ENCODE data around the gene NIF3L1. TPM values are rescaled to one million over a fixed set of nuclear protein-coding genes. Genes with fewer than 3 reads are reported as not detected.
"Not testable (repeated sequence)": the region's sequence is repeated elsewhere in the genome, so short reads cannot be mapped to it uniquely, and the experiment has no call there.

The NIF3L1 gene
- total RNA-seq, 2 experiments from 2014 or later: 31.6 to 33.3 TPM

- H3K27ac Mint-ChIP-seq; H3K9me3 Mint-ChIP-seq; intact Hi-C loops (cut with micrococcal nuclease); DNase-seq; H3K4me3 Mint-ChIP-seq; CTCF ChIA-PET; H3K27me3 Mint-ChIP-seq (ENCODE audit: low read depth): not testable (repeated sequence)
- Mint-ChIP-seq H3K4me1 (ENCODE audit: low read depth) (peaks cover 20% of the 10 kb centered on the region), H3K36me3 (ENCODE audit: low read depth) (peaks cover 32% of the 10 kb centered on the region)
These were observed 7.4 kb upstream of the NIF3L1 start for GRCh38 chr2:200881715-200882249.

- peak overlapping the region; percentile 29 for H3K27ac Mint-ChIP-seq
- peaks cover 7% of the 10 kb centered on the region for H3K4me1 Mint-ChIP-seq (ENCODE audit: low read depth)
- CTCF ChIA-PET: interaction anchor here (1.0 to 1.5 kb wide), 2 partner anchors 277 to 278 kb away, joined by 4 to 5 read pairs; no protein-coding TSS in a partner anchor
- no peak overlapping the region for H3K4me3 Mint-ChIP-seq
- intact Hi-C loops (cut with micrococcal nuclease): no loop called here
- peaks cover 23% of the 10 kb centered on the region for H3K36me3 Mint-ChIP-seq (ENCODE audit: low read depth)
- H3K9me3 Mint-ChIP-seq: no peaks in the 10 kb centered on the region
- no peaks in the 10 kb centered on the region for H3K27me3 Mint-ChIP-seq (ENCODE audit: low read depth)
- no peak for DNase-seq
These were observed 10.3 kb downstream of the NIF3L1 start for GRCh38 chr2:200899482-200899881.

- intact Hi-C loops (cut with micrococcal nuclease): loop anchor here (1.0 to 2.0 kb wide), 8 partner anchors 12 to 332 kb away; partner anchors contain the start of genes NIF3L1 and PPIL3
- CTCF ChIA-PET: interaction anchor here (0.6 to 7.9 kb wide), 18 partner anchors 10 to 979 kb away, joined by 3 to 104 read pairs (median 3); partner anchors contain the start of genes CASP10 and NIF3L1
- H3K36me3 Mint-ChIP-seq (ENCODE audit: low read depth): peaks cover 16% of the 10 kb centered on the region
- H3K27me3 Mint-ChIP-seq (ENCODE audit: low read depth): no peaks in the 10 kb centered on the region
- peak; percentile 89 for DNase-seq
- no peak overlapping the region for H3K4me3 Mint-ChIP-seq
- H3K4me1 Mint-ChIP-seq (ENCODE audit: low read depth): peaks cover 7% of the 10 kb centered on the region
- no peaks in the 10 kb centered on the region for H3K9me3 Mint-ChIP-seq
- peak overlapping the region; percentile 84 for H3K27ac Mint-ChIP-seq
These were observed 12.4 kb downstream of the NIF3L1 start for GRCh38 chr2:200901459-200902072.

GRCh38 chr2:200905618-200906296 lies 16.6 kb downstream of the NIF3L1 start:
- H3K27ac Mint-ChIP-seq: peak overlapping the region; percentile 24
- peaks cover 11% of the 10 kb centered on the region for H3K36me3 Mint-ChIP-seq (ENCODE audit: low read depth)
- H3K9me3 Mint-ChIP-seq: no peaks in the 10 kb centered on the region
- peak; percentile 84 for DNase-seq
- H3K4me1 Mint-ChIP-seq (ENCODE audit: low read depth): peaks cover 7% of the 10 kb centered on the region
- no peak overlapping the region for H3K4me3 Mint-ChIP-seq
- H3K27me3 Mint-ChIP-seq (ENCODE audit: low read depth): no peaks in the 10 kb centered on the region
- CTCF ChIA-PET: interaction anchor here (0.7 to 7.9 kb wide), 15 partner anchors 13 to 562 kb away, joined by 3 to 104 read pairs (median 4); partner anchors contain the start of genes NIF3L1 and PPIL3
- intact Hi-C loops (cut with micrococcal nuclease): loop anchor here (1.0 to 2.0 kb wide), 5 partner anchors 164 to 459 kb away; no protein-coding TSS in a partner anchor

GRCh38 chr2:200909958-200910357 lies 20.8 kb downstream of the NIF3L1 start:
- no peaks in the 10 kb centered on the region for H3K4me1 Mint-ChIP-seq (ENCODE audit: low read depth)
- no peak for DNase-seq
- no peak overlapping the region for H3K4me3 Mint-ChIP-seq
- no peaks in the 10 kb centered on the region for H3K27me3 Mint-ChIP-seq (ENCODE audit: low read depth)
- no peaks in the 10 kb centered on the region for H3K9me3 Mint-ChIP-seq
- CTCF ChIA-PET: interaction anchor here (0.6 to 1.6 kb wide), 2 partner anchors 159 to 606 kb away, joined by 3 to 4 read pairs; no protein-coding TSS in a partner anchor
- H3K27ac Mint-ChIP-seq: no peak overlapping the region
- intact Hi-C loops (cut with micrococcal nuclease): no loop called here
- peaks cover 17% of the 10 kb centered on the region for H3K36me3 Mint-ChIP-seq (ENCODE audit: low read depth)

- intact Hi-C loops (cut with micrococcal nuclease): no loop called here
- no peaks in the 10 kb centered on the region for H3K27me3 Mint-ChIP-seq (ENCODE audit: low read depth)
- no peak overlapping the region for H3K4me3 Mint-ChIP-seq
- no peaks in the 10 kb centered on the region for H3K4me1 Mint-ChIP-seq (ENCODE audit: low read depth)
- no peaks in the 10 kb centered on the region for H3K9me3 Mint-ChIP-seq
- no peak overlapping the region for H3K27ac Mint-ChIP-seq
- H3K36me3 Mint-ChIP-seq (ENCODE audit: low read depth): peaks cover 19% of the 10 kb centered on the region
- CTCF ChIA-PET: interaction anchor here (0.6 to 0.7 kb wide), 2 partner anchors 207 to 264 kb away, joined by 3 to 5 read pairs; no protein-coding TSS in a partner anchor
- no peak for DNase-seq
These were observed 24.5 kb downstream of the NIF3L1 start for GRCh38 chr2:200913654-200914053.

GRCh38 chr2:200922439-200922838 lies 33.3 kb downstream of the NIF3L1 start:
- Mint-ChIP-seq H3K36me3 (ENCODE audit: low read depth) (peaks cover 16% of the 10 kb centered on the region), H3K27me3 (ENCODE audit: low read depth) (no peaks in the 10 kb centered on the region), H3K27ac (peak overlapping the region; percentile 44), H3K4me3 (no peak overlapping the region), H3K9me3 (no peaks in the 10 kb centered on the region), H3K4me1 (ENCODE audit: low read depth) (peaks cover 9% of the 10 kb centered on the region)
- CTCF ChIA-PET: no interaction called here
- DNase-seq: no peak
- intact Hi-C loops (cut with micrococcal nuclease): no loop called here

GRCh38 chr2:200929334-200930249 lies 40.4 kb downstream of the NIF3L1 start:
- H3K4me3 Mint-ChIP-seq: no peak overlapping the region
- H3K9me3 Mint-ChIP-seq: no peaks in the 10 kb centered on the region
- peak overlapping the region; percentile 27 for H3K27ac Mint-ChIP-seq
- peak; percentile 10 for DNase-seq
- intact Hi-C loops (cut with micrococcal nuclease): loop anchor here (2.0 kb wide), 1 partner anchor 15 kb away; no protein-coding TSS in a partner anchor
- peaks cover 21% of the 10 kb centered on the region for H3K4me1 Mint-ChIP-seq (ENCODE audit: low read depth)
- CTCF ChIA-PET: interaction anchor here (0.5 to 1.3 kb wide), 4 partner anchors 28 to 354 kb away, joined by 3 to 7 read pairs (median 4); no protein-coding TSS in a partner anchor
- no peaks in the 10 kb centered on the region for H3K27me3 Mint-ChIP-seq (ENCODE audit: low read depth)
- peaks cover 26% of the 10 kb centered on the region for H3K36me3 Mint-ChIP-seq (ENCODE audit: low read depth)

- CTCF ChIA-PET: no interaction called here
These were observed 41.9 kb downstream of the NIF3L1 start for GRCh38 chr2:200930947-200931626.

GRCh38 chr2:200939832-200940231 lies 50.7 kb downstream of the NIF3L1 start:
- intact Hi-C loops (cut with micrococcal nuclease): no loop called here
- Mint-ChIP-seq H3K27ac (no peak overlapping the region), H3K4me3 (no peak overlapping the region), H3K9me3 (no peaks in the 10 kb centered on the region), H3K36me3 (ENCODE audit: low read depth) (peaks cover 22% of the 10 kb centered on the region), H3K27me3 (ENCODE audit: low read depth) (no peaks in the 10 kb centered on the region), H3K4me1 (ENCODE audit: low read depth) (peaks cover 16% of the 10 kb centered on the region)
- no peak for DNase-seq
- CTCF ChIA-PET: interaction anchor here (1.0 kb wide), 1 partner anchor 129 kb away, joined by 3 read pairs; no protein-coding TSS in a partner anchor

More at GRCh38 chr2:200930947-200931626, 41.9 kb downstream of the NIF3L1 start:
- Mint-ChIP-seq H3K4me1 (ENCODE audit: low read depth) (peaks cover 21% of the 10 kb centered on the region), H3K27ac (no peak overlapping the region), H3K27me3 (ENCODE audit: low read depth) (no peaks in the 10 kb centered on the region), H3K4me3 (no peak overlapping the region), H3K9me3 (no peaks in the 10 kb centered on the region), H3K36me3 (ENCODE audit: low read depth) (peaks cover 24% of the 10 kb centered on the region)
- DNase-seq: no peak
- intact Hi-C loops (cut with micrococcal nuclease): loop anchor here (2.0 kb wide), 1 partner anchor 14 kb away; no protein-coding TSS in a partner anchor

- Mint-ChIP-seq H3K27me3 (ENCODE audit: low read depth) (no peaks in the 10 kb centered on the region), H3K36me3 (ENCODE audit: low read depth) (peaks cover 32% of the 10 kb centered on the region), H3K9me3 (no peaks in the 10 kb centered on the region), H3K27ac (peak overlapping the region; percentile 3), H3K4me1 (ENCODE audit: low read depth) (peaks cover 24% of the 10 kb centered on the region), H3K4me3 (no peak overlapping the region)
- CTCF ChIA-PET: interaction anchor here (1.7 kb wide), 1 partner anchor 126 kb away, joined by 9 read pairs; no protein-coding TSS in a partner anchor
- intact Hi-C loops (cut with micrococcal nuclease): loop anchor here (1.0 to 2.0 kb wide), 2 partner anchors 13 to 20 kb away; partner anchors contain the start of gene ORC2
- no peak for DNase-seq
These were observed 54.4 kb downstream of the NIF3L1 start for GRCh38 chr2:200943527-200944105.
